IPS-18c (cell line): Measurements from ENCODE around the gene RASD2.
"Not testable (repeated sequence)": the region's sequence is repeated elsewhere in the genome, so short reads cannot be mapped to it uniquely, and the experiment has no call there.

Experiments used
- H3K4me3 ChIP-seq: 2 replicates; pipeline ENCODE4 v1.7.0; 2013; ENCODE audit warnings: low read depth, mild to moderate bottlenecking, low read length, moderate library complexity; ENCODE audit not compliant: insufficient read depth
- H3K9me3 ChIP-seq: one replicate; pipeline ENCODE4 v1.6.1; 2013; ENCODE audit warnings: mild to moderate bottlenecking, low read length, moderate library complexity; ENCODE audit not compliant: control insufficient read depth, insufficient read depth

The RASD2 gene

GRCh38 chr22:35540595-35541253 lies at the start of gene RASD2:
RASD2 (plus strand) TSS chr22:35540831; CDS start chr22:35546810, 5,979 bp downstream.
- H3K9me3 ChIP-seq = no peaks in the 10 kb centered on the region
- H3K4me3 ChIP-seq = peak within 1 kb of the TSS; percentile 56

GRCh38 chr22:35491061-35491907 lies 49.3 kb upstream of the RASD2 start:
- H3K4me3 ChIP-seq, H3K9me3 ChIP-seq: not testable (repeated sequence)

GRCh38 chr22:35491908-35492380 lies 48.7 kb upstream of the RASD2 start:
- H3K4me3 ChIP-seq = no peak overlapping the region
- no peaks in the 10 kb centered on the region for H3K9me3 ChIP-seq

GRCh38 chr22:35493074-35493473 lies 47.6 kb upstream of the RASD2 start:
- Histone ChIP-seq H3K9me3 (peaks cover 2% of the 10 kb centered on the region), H3K4me3 (no peak overlapping the region)

- not testable (repeated sequence) for H3K9me3 ChIP-seq, H3K4me3 ChIP-seq
Measured at GRCh38 chr22:35495711-35496110, 44.9 kb upstream of the RASD2 start.

GRCh38 chr22:35496768-35497312 lies 43.8 kb upstream of the RASD2 start:
- H3K9me3 ChIP-seq = peaks cover 5% of the 10 kb centered on the region
- no peak overlapping the region for H3K4me3 ChIP-seq

- peaks cover 5% of the 10 kb centered on the region for H3K9me3 ChIP-seq
- no peak overlapping the region for H3K4me3 ChIP-seq
Measured at GRCh38 chr22:35498026-35498800, 42.4 kb upstream of the RASD2 start.

GRCh38 chr22:35502836-35503235 lies 37.8 kb upstream of the RASD2 start:
- peaks cover 3% of the 10 kb centered on the region for H3K9me3 ChIP-seq
- H3K4me3 ChIP-seq = no peak overlapping the region

- Histone ChIP-seq H3K4me3 (no peak overlapping the region), H3K9me3 (no peaks in the 10 kb centered on the region)
Measured at GRCh38 chr22:35505399-35506258, 35.0 kb upstream of the RASD2 start.

GRCh38 chr22:35506259-35506570 lies 34.4 kb upstream of the RASD2 start:
- Histone ChIP-seq H3K4me3 (no peak overlapping the region), H3K9me3 (no peaks in the 10 kb centered on the region)

GRCh38 chr22:35507851-35508250 lies 32.8 kb upstream of the RASD2 start:
- H3K9me3 ChIP-seq, H3K4me3 ChIP-seq: not testable (repeated sequence)

- Histone ChIP-seq H3K9me3 (no peaks in the 10 kb centered on the region), H3K4me3 (no peak overlapping the region)
Measured at GRCh38 chr22:35509451-35509850, 31.2 kb upstream of the RASD2 start.

- Histone ChIP-seq H3K9me3 (no peaks in the 10 kb centered on the region), H3K4me3 (no peak overlapping the region)
Measured at GRCh38 chr22:35509960-35510359, 30.7 kb upstream of the RASD2 start.

GRCh38 chr22:35510481-35510934 lies 30.1 kb upstream of the RASD2 start:
- H3K9me3 ChIP-seq = no peaks in the 10 kb centered on the region
- H3K4me3 ChIP-seq = no peak overlapping the region

GRCh38 chr22:35510951-35511350 lies 29.7 kb upstream of the RASD2 start:
- no peak overlapping the region for H3K4me3 ChIP-seq
- no peaks in the 10 kb centered on the region for H3K9me3 ChIP-seq

- Histone ChIP-seq H3K9me3 (peaks cover 3% of the 10 kb centered on the region), H3K4me3 (no peak overlapping the region)
Measured at GRCh38 chr22:35514366-35514765, 26.3 kb upstream of the RASD2 start.

- H3K4me3 ChIP-seq, H3K9me3 ChIP-seq: not testable (repeated sequence)
Measured at GRCh38 chr22:35515952-35516351, 24.7 kb upstream of the RASD2 start.
